ENCODE data around the gene TBC1D1.
A peak's percentile ranks its signal among the peaks of the same experiment; 100 is the strongest.

Gene TBC1D1

DNA sequence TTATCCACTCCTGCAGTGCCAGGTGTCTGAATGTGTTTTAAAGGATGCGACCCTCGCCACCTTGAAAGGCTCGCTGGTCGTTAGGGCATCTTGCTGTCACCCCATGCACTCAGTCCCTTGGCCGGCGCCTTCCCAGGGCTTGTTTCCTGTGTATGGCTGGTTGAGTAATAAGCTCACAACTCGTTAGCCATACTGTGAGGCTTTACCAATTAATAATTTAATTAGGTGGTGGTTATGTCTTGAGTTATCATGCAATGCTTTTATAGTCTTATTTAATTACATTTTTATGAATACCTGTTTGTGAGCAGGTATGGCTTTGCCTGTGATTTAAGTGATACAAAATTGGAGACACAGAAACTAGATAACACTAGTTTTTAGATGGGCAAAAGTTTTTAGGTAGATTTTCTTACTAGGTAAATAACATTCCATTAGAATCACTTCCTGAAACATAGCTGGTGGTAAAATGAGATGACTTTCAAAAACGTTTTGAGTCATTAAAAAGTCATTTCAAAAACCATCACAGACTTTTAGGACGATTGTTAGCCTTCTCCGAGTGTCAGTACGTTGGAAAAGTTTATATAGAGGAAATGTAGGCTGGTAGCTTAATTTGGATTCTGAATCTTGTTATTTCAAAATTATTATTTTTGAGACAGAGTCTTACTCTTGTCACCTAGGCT lies 87.5 kb downstream of the TBC1D1 start:
- H3K18ac ChIP-seq (ENCODE audit: low read length), result peak overlapping the region; percentile 29
- H3K4me2 ChIP-seq (ENCODE audit: low read length), result peak overlapping the region; percentile 95
- WGBS (ENCODE audit: extremely low coverage, insufficient coverage, insufficient read length), result no CpG with 5 or more reads among the region's 11 CpGs
- H3K79me2 ChIP-seq (ENCODE audit: control insufficient read depth, insufficient read depth, low read length, poor library complexity), result peaks cover 14% of the 10 kb centered on the region
- peak overlapping the region; percentile 67 for H3K4me3 ChIP-seq (ENCODE audit: low read depth, low read length)
- H3K27ac ChIP-seq (ENCODE audit: low read depth, low read length), result peak overlapping the region; percentile 51
- H3K9ac ChIP-seq (ENCODE audit: low read length), result peak overlapping the region; percentile 2
- no peak overlapping the region for H3K23ac ChIP-seq (ENCODE audit: low read length)
- peak overlapping the region; percentile 96 for H3K4ac ChIP-seq (ENCODE audit: low read depth, low read length)
- no peak overlapping the region for H4K91ac ChIP-seq (ENCODE audit: low read depth, low read length)
- no peak overlapping the region for H2BK120ac ChIP-seq (ENCODE audit: insufficient read depth, low read length, poor library complexity)
- H4K12ac ChIP-seq (ENCODE audit: low read depth, low read length), result no peak overlapping the region
- H3K27me3 ChIP-seq (ENCODE audit: insufficient read depth, low read length), result no peaks in the 10 kb centered on the region
- peak overlapping the region; percentile 53 for H2AK5ac ChIP-seq (ENCODE audit: low read length)
- peaks cover 10% of the 10 kb centered on the region for H3K79me1 ChIP-seq (ENCODE audit: low read length)
- peak overlapping the region; percentile 59 for H2BK12ac ChIP-seq (ENCODE audit: low read length)
- peak; percentile 3 to 32 for DNase-seq
- H3K14ac ChIP-seq (ENCODE audit: low read length), result peak overlapping the region; percentile 7
- H2AFZ ChIP-seq (ENCODE audit: insufficient read depth, low read length, poor library complexity), result peak overlapping the region; percentile 35
- no peaks in the 10 kb centered on the region for H3K36me3 ChIP-seq (ENCODE audit: control insufficient read depth in 1 of 2, insufficient read depth in 2 of 2, low read length in 2 of 2)
- H4K8ac ChIP-seq (ENCODE audit: low read depth, low read length), result no peak overlapping the region
- peaks cover 6 to 17% of the 10 kb centered on the region in 2 experiments for H3K4me1 ChIP-seq (ENCODE audit: control insufficient read depth in 1 of 2, insufficient read depth in 2 of 2, low read length in 2 of 2)
- H2BK5ac ChIP-seq (ENCODE audit: low read depth, low read length, poor library complexity), result no peak overlapping the region
- peaks cover 1% of the 10 kb centered on the region for H3K9me3 ChIP-seq (ENCODE audit: insufficient read depth, low read depth, low read length)

DNA sequence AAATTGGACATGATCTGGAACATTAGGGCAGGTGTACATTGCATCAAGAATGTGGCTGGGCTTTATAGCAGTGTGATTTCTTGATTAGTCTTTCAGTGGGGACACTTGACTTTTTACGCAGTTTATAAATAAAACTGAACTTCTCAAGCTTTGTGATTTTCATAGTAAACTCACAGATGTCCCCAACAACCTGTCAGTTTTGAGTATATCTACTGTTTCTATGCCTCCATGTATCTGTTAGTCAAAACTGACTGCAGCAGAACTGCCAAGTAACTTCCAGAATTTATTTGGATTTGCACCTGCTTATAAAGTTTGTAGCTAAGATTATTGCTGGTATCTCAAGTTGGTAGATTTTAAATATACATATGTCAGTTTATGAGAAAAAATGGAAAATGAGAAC lies 89.4 kb downstream of the TBC1D1 start:
- H2BK5ac ChIP-seq (ENCODE audit: low read depth, low read length, poor library complexity), result no peak overlapping the region
- no peak overlapping the region for H2AK5ac ChIP-seq (ENCODE audit: low read length)
- no peak overlapping the region for H4K8ac ChIP-seq (ENCODE audit: low read depth, low read length)
- H3K4me1 ChIP-seq (ENCODE audit: control insufficient read depth in 1 of 2, insufficient read depth in 2 of 2, low read length in 2 of 2), result peaks cover 6 to 17% of the 10 kb centered on the region in 2 experiments
- no peak overlapping the region for H3K23ac ChIP-seq (ENCODE audit: low read length)
- no peak overlapping the region for H3K4me2 ChIP-seq (ENCODE audit: low read length)
- H4K91ac ChIP-seq (ENCODE audit: low read depth, low read length), result no peak overlapping the region
- no peak overlapping the region for H3K9ac ChIP-seq (ENCODE audit: low read length)
- peaks cover 10% of the 10 kb centered on the region for H3K79me1 ChIP-seq (ENCODE audit: low read length)
- H3K27ac ChIP-seq (ENCODE audit: low read depth, low read length), result no peak overlapping the region
- H2BK12ac ChIP-seq (ENCODE audit: low read length), result no peak overlapping the region
- peaks cover 1% of the 10 kb centered on the region for H3K9me3 ChIP-seq (ENCODE audit: insufficient read depth, low read depth, low read length)
- no peaks in the 10 kb centered on the region for H3K27me3 ChIP-seq (ENCODE audit: insufficient read depth, low read length)
- no peak overlapping the region for H2AFZ ChIP-seq (ENCODE audit: insufficient read depth, low read length, poor library complexity)
- H3K36me3 ChIP-seq (ENCODE audit: control insufficient read depth in 1 of 2, insufficient read depth in 2 of 2, low read length in 2 of 2), result no peaks in the 10 kb centered on the region
- no peak overlapping the region for H3K14ac ChIP-seq (ENCODE audit: low read length)
- no peak overlapping the region for H3K4me3 ChIP-seq (ENCODE audit: low read depth, low read length)
- H3K18ac ChIP-seq (ENCODE audit: low read length), result no peak overlapping the region
- no peak overlapping the region for H4K12ac ChIP-seq (ENCODE audit: low read depth, low read length)
- H3K4ac ChIP-seq (ENCODE audit: low read depth, low read length), result no peak overlapping the region
- H3K79me2 ChIP-seq (ENCODE audit: control insufficient read depth, insufficient read depth, low read length, poor library complexity), result peaks cover 16% of the 10 kb centered on the region
- WGBS (ENCODE audit: extremely low coverage, insufficient coverage, insufficient read length), result no CpG with 5 or more reads among the region's 1 CpG
- H2BK120ac ChIP-seq (ENCODE audit: insufficient read depth, low read length, poor library complexity), result no peak overlapping the region
- DNase-seq, result no peak

DNA sequence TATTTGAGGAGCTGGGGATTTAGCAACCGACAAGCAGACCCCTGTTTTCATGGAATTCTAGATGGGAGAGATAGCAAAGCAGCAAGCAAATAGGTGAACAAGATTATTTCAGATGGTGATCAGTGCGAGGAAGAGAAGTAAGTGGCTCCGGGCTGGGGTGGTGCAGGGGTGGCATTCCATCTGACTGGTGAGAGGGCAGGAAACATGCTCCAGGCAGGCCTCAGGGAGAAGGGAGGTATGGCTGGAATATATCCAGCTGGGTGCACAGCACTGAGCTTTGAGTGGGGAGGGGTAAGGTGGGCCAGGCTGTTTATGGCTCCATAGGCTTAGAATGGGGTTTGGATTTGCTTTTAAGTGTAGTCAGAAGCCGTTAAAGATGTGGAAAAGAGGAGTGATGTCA lies 90.5 kb downstream of the TBC1D1 start:
- Histone ChIP-seq H2AFZ (ENCODE audit: insufficient read depth, low read length, poor library complexity) (no peak overlapping the region), H3K4me3 (ENCODE audit: low read depth, low read length) (no peak overlapping the region), H2BK120ac (ENCODE audit: insufficient read depth, low read length, poor library complexity) (no peak overlapping the region), H4K91ac (ENCODE audit: low read depth, low read length) (no peak overlapping the region), H2BK5ac (ENCODE audit: low read depth, low read length, poor library complexity) (peak overlapping the region; percentile 3), H3K9ac (ENCODE audit: low read length) (no peak overlapping the region), H3K4me1 (ENCODE audit: control insufficient read depth in 1 of 2, insufficient read depth in 2 of 2, low read length in 2 of 2) (peaks cover 6 to 17% of the 10 kb centered on the region in 2 experiments), H3K36me3 (ENCODE audit: control insufficient read depth in 1 of 2, insufficient read depth in 2 of 2, low read length in 2 of 2) (no peaks in the 10 kb centered on the region), H3K4ac (ENCODE audit: low read depth, low read length) (peak overlapping the region; percentile 21), H2AK5ac (ENCODE audit: low read length) (no peak overlapping the region), H3K27me3 (ENCODE audit: insufficient read depth, low read length) (no peaks in the 10 kb centered on the region), H3K4me2 (ENCODE audit: low read length) (peak overlapping the region; percentile 16), H4K8ac (ENCODE audit: low read depth, low read length) (no peak overlapping the region), H3K14ac (ENCODE audit: low read length) (no peak overlapping the region), H3K18ac (ENCODE audit: low read length) (no peak overlapping the region), H4K12ac (ENCODE audit: low read depth, low read length) (no peak overlapping the region), H3K79me1 (ENCODE audit: low read length) (peaks cover 10% of the 10 kb centered on the region), H3K27ac (ENCODE audit: low read depth, low read length) (peak overlapping the region; percentile 51), H3K9me3 (ENCODE audit: insufficient read depth, low read depth, low read length) (no peaks in the 10 kb centered on the region), H3K23ac (ENCODE audit: low read length) (no peak overlapping the region), H3K79me2 (ENCODE audit: control insufficient read depth, insufficient read depth, low read length, poor library complexity) (peaks cover 16% of the 10 kb centered on the region), H2BK12ac (ENCODE audit: low read length) (no peak overlapping the region)
- WGBS (ENCODE audit: extremely low coverage, insufficient coverage, insufficient read length), result no CpG with 5 or more reads among the region's 4 CpGs
- peak; percentile 58 to 65 for DNase-seq

DNA sequence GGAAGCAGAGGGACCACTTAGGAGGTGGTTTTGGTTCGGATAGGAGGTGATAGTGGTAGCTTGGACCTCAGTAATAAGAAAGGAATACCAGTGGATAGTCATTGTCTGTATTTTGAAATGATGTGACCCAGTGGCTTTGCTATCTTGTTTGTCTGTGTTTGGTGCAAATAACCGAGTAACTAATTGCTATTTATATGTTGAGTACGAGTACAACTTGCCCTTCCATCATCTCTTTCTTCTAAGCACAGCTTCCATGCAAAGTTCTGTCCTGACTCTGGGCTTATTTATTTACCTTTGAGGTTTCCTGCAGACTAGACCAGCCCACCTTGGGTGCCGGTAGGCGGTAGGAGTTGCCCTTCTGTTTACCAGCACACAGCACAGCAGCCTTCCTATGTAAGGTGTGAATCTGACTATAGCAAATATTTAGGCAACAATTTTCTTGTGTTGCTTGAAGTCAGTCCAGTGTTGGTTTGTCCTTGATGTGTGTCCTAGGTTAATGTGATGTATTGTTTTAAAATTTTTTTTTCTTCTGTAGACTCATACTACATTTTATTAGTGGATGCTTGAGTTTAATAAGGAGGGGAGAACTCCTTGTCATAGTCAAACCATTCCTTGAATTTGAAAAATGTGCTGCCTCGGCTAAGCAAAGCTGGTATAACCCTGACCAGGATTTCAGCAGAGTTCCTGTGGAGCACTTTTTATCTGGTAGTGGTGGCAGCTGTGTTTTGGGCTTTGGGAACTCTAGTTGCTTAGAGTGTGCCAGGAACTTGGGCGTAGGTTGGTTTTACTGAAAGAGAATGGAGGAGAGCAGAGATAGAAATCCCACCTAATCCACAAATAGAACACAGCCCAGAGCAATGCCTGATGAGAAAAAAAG lies 91.2 kb downstream of the TBC1D1 start:
- H3K79me2 ChIP-seq (ENCODE audit: control insufficient read depth, insufficient read depth, low read length, poor library complexity), result peaks cover 18% of the 10 kb centered on the region
- no peaks in the 10 kb centered on the region for H3K27me3 ChIP-seq (ENCODE audit: insufficient read depth, low read length)
- H3K18ac ChIP-seq (ENCODE audit: low read length), result no peak overlapping the region
- H2AK5ac ChIP-seq (ENCODE audit: low read length), result no peak overlapping the region
- no peak overlapping the region for H2AFZ ChIP-seq (ENCODE audit: insufficient read depth, low read length, poor library complexity)
- H3K9ac ChIP-seq (ENCODE audit: low read length), result no peak overlapping the region
- H3K23ac ChIP-seq (ENCODE audit: low read length), result no peak overlapping the region
- H2BK12ac ChIP-seq (ENCODE audit: low read length), result no peak overlapping the region
- no CpG with 5 or more reads among the region's 7 CpGs for WGBS (ENCODE audit: extremely low coverage, insufficient coverage, insufficient read length)
- peak overlapping the region; percentile 51 for H3K27ac ChIP-seq (ENCODE audit: low read depth, low read length)
- peak overlapping the region; percentile 21 for H3K4ac ChIP-seq (ENCODE audit: low read depth, low read length)
- H3K4me3 ChIP-seq (ENCODE audit: low read depth, low read length), result no peak overlapping the region
- DNase-seq, result peak; percentile 42 to 81
- H3K36me3 ChIP-seq (ENCODE audit: control insufficient read depth in 1 of 2, insufficient read depth in 2 of 2, low read length in 2 of 2), result no peaks in the 10 kb centered on the region
- H4K91ac ChIP-seq (ENCODE audit: low read depth, low read length), result no peak overlapping the region
- H4K8ac ChIP-seq (ENCODE audit: low read depth, low read length), result no peak overlapping the region
- no peak overlapping the region for H4K12ac ChIP-seq (ENCODE audit: low read depth, low read length)
- H3K4me2 ChIP-seq (ENCODE audit: low read length), result peak overlapping the region; percentile 20
- H2BK120ac ChIP-seq (ENCODE audit: insufficient read depth, low read length, poor library complexity), result no peak overlapping the region
- H3K4me1 ChIP-seq (ENCODE audit: control insufficient read depth in 1 of 2, insufficient read depth in 2 of 2, low read length in 2 of 2), result peaks cover 11 to 19% of the 10 kb centered on the region in 2 experiments
- no peaks in the 10 kb centered on the region for H3K9me3 ChIP-seq (ENCODE audit: insufficient read depth, low read depth, low read length)
- no peak overlapping the region for H3K14ac ChIP-seq (ENCODE audit: low read length)
- peak overlapping the region; percentile 3 for H2BK5ac ChIP-seq (ENCODE audit: low read depth, low read length, poor library complexity)
- H3K79me1 ChIP-seq (ENCODE audit: low read length), result peaks cover 6% of the 10 kb centered on the region

Measured in trophoblast cell (in vitro differentiated cells and primary cell).